ENCODE measurements around the gene VWA3B. TPM values are rescaled to one million over a fixed set of nuclear protein-coding genes. Genes with fewer than 3 reads are reported as not detected.
A peak's percentile ranks its signal among the peaks of the same experiment; 100 is the strongest.

VWA3B gene
- total and polyA plus RNA-seq, 8 donors = 1.0 to 7.8 (median 4.6) TPM; not detected in 1

DNA sequence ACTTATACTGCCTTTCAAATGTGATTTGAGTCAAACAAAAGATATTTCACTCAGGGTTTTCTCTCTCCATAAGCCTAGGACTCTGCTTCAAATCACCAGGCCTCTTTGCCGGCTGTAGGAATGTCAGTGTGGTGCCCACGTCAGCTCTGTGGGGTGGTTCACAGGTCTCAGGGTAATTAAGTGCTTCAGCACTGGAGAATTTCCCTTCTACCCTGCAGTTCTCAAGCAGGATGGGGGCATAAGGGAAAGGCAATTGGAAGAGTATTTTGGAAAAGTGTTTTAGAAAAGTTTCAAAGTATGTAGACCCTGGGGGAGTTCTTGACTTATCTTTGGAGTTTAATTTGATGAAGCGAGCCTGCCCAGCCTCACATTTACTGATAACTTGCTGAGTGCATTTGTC lies 268.9 kb downstream of the VWA3B start:
- intact Hi-C loops (cut with DNase I) = no loop called here

DNA sequence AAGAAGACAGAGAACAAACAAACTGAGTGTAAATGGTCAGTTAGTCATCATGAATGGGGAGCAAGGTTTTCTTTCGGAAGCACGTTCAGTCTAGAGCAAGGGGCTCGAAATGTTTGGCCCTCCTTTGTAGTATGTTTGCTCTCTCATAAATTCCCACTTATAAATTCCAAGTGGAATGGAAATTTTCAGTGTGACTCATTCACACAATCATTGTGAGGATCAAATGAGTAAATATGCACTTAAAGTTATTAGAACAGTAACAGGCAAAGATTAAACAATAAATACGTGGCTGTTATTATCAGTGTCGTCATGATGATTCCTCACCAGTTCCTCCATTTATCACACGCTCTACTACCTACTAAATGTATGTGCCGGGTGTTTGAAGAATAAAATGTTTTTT lies 269.8 kb downstream of the VWA3B start:
- peak; percentile 90 for ATAC-seq
- TF ChIP-seq, protein P1, sequence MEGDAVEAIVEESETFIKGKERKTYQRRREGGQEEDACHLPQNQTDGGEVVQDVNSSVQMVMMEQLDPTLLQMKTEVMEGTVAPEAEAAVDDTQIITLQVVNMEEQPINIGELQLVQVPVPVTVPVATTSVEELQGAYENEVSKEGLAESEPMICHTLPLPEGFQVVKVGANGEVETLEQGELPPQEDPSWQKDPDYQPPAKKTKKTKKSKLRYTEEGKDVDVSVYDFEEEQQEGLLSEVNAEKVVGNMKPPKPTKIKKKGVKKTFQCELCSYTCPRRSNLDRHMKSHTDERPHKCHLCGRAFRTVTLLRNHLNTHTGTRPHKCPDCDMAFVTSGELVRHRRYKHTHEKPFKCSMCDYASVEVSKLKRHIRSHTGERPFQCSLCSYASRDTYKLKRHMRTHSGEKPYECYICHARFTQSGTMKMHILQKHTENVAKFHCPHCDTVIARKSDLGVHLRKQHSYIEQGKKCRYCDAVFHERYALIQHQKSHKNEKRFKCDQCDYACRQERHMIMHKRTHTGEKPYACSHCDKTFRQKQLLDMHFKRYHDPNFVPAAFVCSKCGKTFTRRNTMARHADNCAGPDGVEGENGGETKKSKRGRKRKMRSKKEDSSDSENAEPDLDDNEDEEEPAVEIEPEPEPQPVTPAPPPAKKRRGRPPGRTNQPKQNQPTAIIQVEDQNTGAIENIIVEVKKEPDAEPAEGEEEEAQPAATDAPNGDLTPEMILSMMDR (IDR thresholded peaks at IDR 0.05) = no peak
- intact Hi-C loops (cut with DNase I) = no loop called here

More for the DNA sequence above, 268.9 kb downstream of the VWA3B start:
- DNase-seq (no peak), ATAC-seq (peak; percentile 46)
- TF ChIP-seq, protein P1 (IDR thresholded peaks at IDR 0.05) = no peak
- H3K27me3 ChIP-seq = peaks cover 0 to 8% of the 10 kb centered on the region in 2 donors
- H3K4me3 ChIP-seq = no peak overlapping the region
- H3K9me3 ChIP-seq = no peaks in the 10 kb centered on the region
- no peaks in the 10 kb centered on the region for H3K4me1 ChIP-seq
- H3K36me3 ChIP-seq = no peaks in the 10 kb centered on the region
- no peak overlapping the region for H3K27ac ChIP-seq

DNA sequence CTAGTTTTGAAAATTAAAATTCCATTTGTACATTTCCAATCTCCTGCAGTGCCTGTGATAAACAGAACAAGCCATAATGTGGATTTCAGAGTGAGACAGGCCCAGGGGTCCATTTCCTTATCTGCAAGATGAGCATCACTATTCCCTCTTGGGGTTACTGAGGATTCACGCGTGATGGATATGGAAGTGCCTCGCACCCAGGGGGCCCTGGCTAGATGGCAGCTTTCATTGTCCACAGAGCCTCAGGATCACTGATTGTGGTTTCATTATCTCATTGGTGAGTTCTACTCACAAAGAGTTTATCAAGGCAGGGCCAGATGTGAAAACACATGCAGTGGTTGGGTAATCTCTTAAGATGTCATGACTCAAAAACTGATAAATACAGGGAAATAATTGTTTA lies 270.9 kb downstream of the VWA3B start:
- TF ChIP-seq, protein P1 (IDR thresholded peaks at IDR 0.05) = no peak
- no peak for ATAC-seq

More for the DNA sequence above, 269.8 kb downstream of the VWA3B start:
- H3K4me3 ChIP-seq = no peak overlapping the region
- H3K4me1 ChIP-seq = no peaks in the 10 kb centered on the region
- H3K9me3 ChIP-seq = no peaks in the 10 kb centered on the region
- H3K36me3 ChIP-seq = no peaks in the 10 kb centered on the region
- H3K27ac ChIP-seq = no peak overlapping the region
- peaks cover 0 to 6% of the 10 kb centered on the region in 2 donors for H3K27me3 ChIP-seq
- DNase-seq = no peak

DNA sequence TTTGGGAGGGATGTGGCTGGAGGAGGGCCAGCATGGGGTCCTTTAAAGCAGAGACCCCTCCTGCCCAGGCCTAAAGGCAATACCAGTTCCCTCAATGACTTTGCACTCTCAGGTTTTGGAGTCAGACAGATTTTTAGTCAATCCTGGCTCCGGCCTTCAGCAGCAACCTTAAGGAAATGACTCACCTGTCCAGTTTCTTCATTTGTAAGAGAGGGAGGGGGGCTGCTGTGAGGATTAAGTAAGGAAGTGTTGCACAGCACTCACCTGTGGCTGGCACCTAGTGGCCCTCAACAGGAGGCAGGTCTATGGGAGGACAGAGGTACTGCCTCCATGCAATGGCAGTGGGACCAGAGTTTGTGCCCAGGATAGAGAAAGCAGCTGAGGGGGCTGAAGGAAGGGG lies 273.0 kb downstream of the VWA3B start:
- intact Hi-C loops (cut with DNase I) = no loop called here
- Histone ChIP-seq H3K27ac (no peak overlapping the region), H3K27me3 (peaks cover 0 to 6% of the 10 kb centered on the region in 2 donors), H3K4me3 (no peak overlapping the region), H3K36me3 (no peaks in the 10 kb centered on the region), H3K4me1 (no peaks in the 10 kb centered on the region), H3K9me3 (no peaks in the 10 kb centered on the region)
- TF ChIP-seq, protein P1 (IDR thresholded peaks at IDR 0.05) = no peak
- peak; percentile 8 for ATAC-seq
- DNase-seq = no peak

More for the DNA sequence above, 270.9 kb downstream of the VWA3B start:
- Histone ChIP-seq H3K36me3 (no peaks in the 10 kb centered on the region), H3K27ac (no peak overlapping the region), H3K4me1 (no peaks in the 10 kb centered on the region), H3K9me3 (no peaks in the 10 kb centered on the region), H3K4me3 (no peak overlapping the region), H3K27me3 (peaks cover 0 to 6% of the 10 kb centered on the region in 2 donors)
- intact Hi-C loops (cut with DNase I) = no loop called here
- no peak for DNase-seq

Other genes with a start within 250 kb of the VWA3B start
- gene TMEM131, start 91.2 kb upstream of the VWA3B start, total RNA-seq = 10 to 100 TPM; 43.9 to 44.6 TPM
- 10 to 100 TPM; 44.7 to 52.0 (median 48.1) TPM for gene TMEM131, start 91.2 kb upstream of the VWA3B start, polyA plus RNA-seq (ENCODE audit: insufficient read length in 6 of 6)